ENCODE measurements around the gene LRRC4C. TPM values are rescaled to one million over a fixed set of nuclear protein-coding genes. Genes with fewer than 3 reads are reported as not detected.

The LRRC4C gene
- total and polyA plus RNA-seq, 11 donors, result 0.08 to 1.2 (median 0.48) TPM; not detected in 1

DNA sequence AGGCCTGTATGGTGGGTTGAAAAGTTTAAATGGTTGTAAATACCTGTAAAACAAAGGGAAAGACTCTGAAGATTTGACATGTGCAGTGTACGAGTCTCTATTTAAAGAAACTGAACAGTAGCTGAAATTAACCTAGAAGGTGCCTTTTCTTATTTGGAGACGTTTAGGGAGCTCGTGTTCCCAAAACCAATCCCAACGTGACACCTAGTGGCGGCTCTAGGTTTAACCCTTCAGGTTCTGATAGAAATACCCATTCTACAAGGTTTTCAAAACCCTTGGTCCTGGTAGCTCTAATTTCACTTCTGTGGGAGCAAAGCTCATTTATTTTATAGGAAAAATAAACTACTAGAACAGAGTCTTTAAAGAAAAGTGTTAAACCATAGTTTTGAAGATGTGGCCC lies 258.3 kb downstream of the LRRC4C start:
- no peak overlapping the region for H3K27ac ChIP-seq
- no peaks in the 10 kb centered on the region for H3K36me3 ChIP-seq
- intact Hi-C loops (cut with DNase I), result no loop called here
- no peak overlapping the region for H3K4me3 ChIP-seq
- 2 to 4% (median 3%) methylated on average over 5 of the region's 5 CpGs for WGBS, 4 donors
- no peaks in the 10 kb centered on the region for H3K4me1 ChIP-seq
- ATAC-seq (peak in 2 of 4 donors; percentile 34 to 46), DNase-seq (no peak)
- TF ChIP-seq, protein P1, sequence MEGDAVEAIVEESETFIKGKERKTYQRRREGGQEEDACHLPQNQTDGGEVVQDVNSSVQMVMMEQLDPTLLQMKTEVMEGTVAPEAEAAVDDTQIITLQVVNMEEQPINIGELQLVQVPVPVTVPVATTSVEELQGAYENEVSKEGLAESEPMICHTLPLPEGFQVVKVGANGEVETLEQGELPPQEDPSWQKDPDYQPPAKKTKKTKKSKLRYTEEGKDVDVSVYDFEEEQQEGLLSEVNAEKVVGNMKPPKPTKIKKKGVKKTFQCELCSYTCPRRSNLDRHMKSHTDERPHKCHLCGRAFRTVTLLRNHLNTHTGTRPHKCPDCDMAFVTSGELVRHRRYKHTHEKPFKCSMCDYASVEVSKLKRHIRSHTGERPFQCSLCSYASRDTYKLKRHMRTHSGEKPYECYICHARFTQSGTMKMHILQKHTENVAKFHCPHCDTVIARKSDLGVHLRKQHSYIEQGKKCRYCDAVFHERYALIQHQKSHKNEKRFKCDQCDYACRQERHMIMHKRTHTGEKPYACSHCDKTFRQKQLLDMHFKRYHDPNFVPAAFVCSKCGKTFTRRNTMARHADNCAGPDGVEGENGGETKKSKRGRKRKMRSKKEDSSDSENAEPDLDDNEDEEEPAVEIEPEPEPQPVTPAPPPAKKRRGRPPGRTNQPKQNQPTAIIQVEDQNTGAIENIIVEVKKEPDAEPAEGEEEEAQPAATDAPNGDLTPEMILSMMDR (IDR thresholded peaks at IDR 0.05), result peak in 9 of 12 donors; percentile 16 to 52 (median 39)
- no peak for TF ChIP-seq POLR2A (IDR thresholded peaks at IDR 0.05)
- H3K9me3 ChIP-seq, result peaks cover 0 to 2% (median 0%) of the 10 kb centered on the region in 12 donors
- no peaks in the 10 kb centered on the region for H3K27me3 ChIP-seq

DNA sequence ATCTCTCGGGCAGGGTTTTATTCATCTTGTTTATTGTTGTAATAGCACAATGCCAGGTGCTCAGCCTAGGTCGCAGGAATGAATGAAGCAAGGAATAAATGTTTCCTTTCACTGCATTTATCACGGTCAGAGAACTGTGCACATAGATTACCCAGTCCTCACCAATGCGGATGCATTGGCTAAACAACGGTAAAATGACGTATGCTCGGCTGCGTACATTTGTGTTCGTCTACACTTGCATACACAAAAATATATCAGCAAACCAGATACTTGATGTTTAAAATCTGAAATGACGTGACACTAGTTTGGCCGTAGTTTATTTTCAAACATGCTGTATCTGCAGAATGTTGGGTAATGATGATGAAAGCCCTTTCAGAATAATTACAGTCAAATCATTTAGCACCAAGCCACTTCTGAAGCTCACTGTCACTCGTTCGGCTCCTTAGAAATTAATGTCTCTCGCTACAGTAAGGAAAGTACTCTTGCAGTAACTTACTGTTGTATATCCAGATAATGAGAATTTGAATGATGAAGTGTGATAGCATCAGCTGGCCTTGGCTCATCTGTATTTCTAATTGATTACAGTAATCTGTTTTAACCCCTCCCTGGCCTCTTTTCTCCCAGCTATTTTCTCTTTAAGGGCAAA lies 268.9 kb downstream of the LRRC4C start:
- TF ChIP-seq POLR2A (IDR thresholded peaks at IDR 0.05), result no peak
- TF ChIP-seq, protein P1 (IDR thresholded peaks at IDR 0.05), result no peak
- Histone ChIP-seq H3K9me3 (peaks cover 0 to 16% (median 8%) of the 10 kb centered on the region in 12 donors), H3K4me1 (no peaks in the 10 kb centered on the region), H3K27ac (no peak overlapping the region), H3K4me3 (no peak overlapping the region), H3K27me3 (no peaks in the 10 kb centered on the region), H3K36me3 (no peaks in the 10 kb centered on the region)
- intact Hi-C loops (cut with DNase I), result no loop called here
- ATAC-seq (no peak), DNase-seq (no peak)
- 83 to 90% (median 87%) methylated on average over 14 of the region's 14 CpGs for WGBS, 4 donors

DNA sequence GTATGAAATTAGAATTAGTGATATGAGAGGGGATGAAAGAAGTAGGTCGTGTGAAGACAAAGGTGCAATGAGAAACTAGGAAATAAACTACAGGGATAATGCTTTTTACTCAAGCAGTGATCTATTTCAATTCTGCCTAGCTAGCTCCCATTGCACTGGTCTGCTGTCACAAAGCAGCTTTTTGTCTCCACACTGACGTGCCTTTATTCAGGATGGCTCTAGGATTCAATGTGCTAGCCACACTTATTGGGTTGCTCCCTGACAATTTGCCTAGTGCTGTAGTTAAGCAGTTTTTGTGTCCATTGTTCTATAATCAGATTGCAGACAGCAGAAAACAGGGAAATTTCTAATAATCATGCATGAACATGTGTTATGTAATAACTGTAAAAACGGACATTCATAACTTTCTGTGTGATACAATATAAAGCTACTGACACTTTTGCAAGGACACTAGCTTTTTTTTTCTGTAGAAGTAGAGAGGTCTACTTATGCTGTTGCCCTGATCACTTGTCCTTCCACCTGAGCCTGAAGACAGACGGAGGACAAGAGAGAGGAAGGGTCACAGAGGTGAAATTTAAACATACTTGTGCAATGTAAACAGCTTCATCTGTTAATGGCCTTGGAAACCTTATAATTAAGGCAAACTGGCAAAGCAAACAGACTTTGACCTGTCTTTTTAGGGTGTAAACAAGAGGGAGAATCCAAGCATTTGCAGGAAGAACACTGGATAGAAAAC lies 269.6 kb downstream of the LRRC4C start:
- Histone ChIP-seq H3K9me3 (peaks cover 0 to 16% (median 8%) of the 10 kb centered on the region in 12 donors), H3K27ac (no peak overlapping the region), H3K4me1 (no peaks in the 10 kb centered on the region), H3K4me3 (no peak overlapping the region), H3K27me3 (no peaks in the 10 kb centered on the region), H3K36me3 (no peaks in the 10 kb centered on the region)
- 45 to 62% (median 59%) methylated on average over 4 of the region's 4 CpGs for WGBS, 4 donors
- DNase-seq (no peak), ATAC-seq (no peak)
- no peak for TF ChIP-seq POLR2A (IDR thresholded peaks at IDR 0.05)
- TF ChIP-seq, protein P1 (IDR thresholded peaks at IDR 0.05), result no peak
- intact Hi-C loops (cut with DNase I), result no loop called here

DNA sequence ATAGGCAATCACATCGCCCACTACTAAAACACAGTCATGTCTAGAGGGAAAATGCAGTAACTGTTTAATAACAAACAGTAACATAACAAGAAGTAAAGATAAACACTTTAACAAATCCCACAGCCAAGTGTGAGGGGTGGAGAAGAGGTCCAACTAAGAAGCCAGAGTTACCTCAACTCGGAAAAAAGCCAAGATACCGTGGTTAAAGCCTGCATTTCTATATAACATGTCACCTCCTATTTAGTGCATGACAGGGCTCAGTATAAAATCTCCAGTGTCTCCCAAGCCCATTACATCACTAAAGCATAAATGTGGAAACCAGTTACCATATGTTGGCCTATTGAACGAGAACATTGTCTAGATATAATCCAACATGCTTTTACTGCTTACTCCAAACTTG lies 281.7 kb downstream of the LRRC4C start:
- Histone ChIP-seq H3K36me3 (no peaks in the 10 kb centered on the region), H3K27ac (no peak overlapping the region), H3K9me3 (no peaks in the 10 kb centered on the region), H3K4me3 (no peak overlapping the region), H3K4me1 (no peaks in the 10 kb centered on the region), H3K27me3 (no peaks in the 10 kb centered on the region)
- 72 to 78% (median 75%) methylated on average over 4 of the region's 4 CpGs for WGBS, 4 donors
- DNase-seq (no peak), ATAC-seq (no peak)
- no peak for TF ChIP-seq POLR2A (IDR thresholded peaks at IDR 0.05)
- TF ChIP-seq, protein P1 (IDR thresholded peaks at IDR 0.05), result no peak
- intact Hi-C loops (cut with DNase I), result no loop called here

Measured in heart left ventricle (tissue), 16 donors.